Endothelial cell of umbilical vein (primary cell): ENCODE results near the gene SPO11. TPM values are rescaled to one million over a fixed set of nuclear protein-coding genes. Genes with fewer than 3 reads are reported as not detected.

ENCODE experiments used
- BruUV-seq: library from RNA; stranded (reverse); fragments of 400-500 nt; replicated peaks from 2 replicates; lab custom pipeline; 2021; lab: Mats Ljungman, UMichigan
- CTCF ChIA-PET: fragments of 300-600, 350-600 bp; sonication (Branson Sonifier 250); formaldehyde crosslinking; loops from one replicate; lab custom pipeline; 2021; ENCODE audit warnings: antibody characterized with exemption, inconsistent platforms; lab: Charles Lee
- POLR2A ChIA-PET: fragments of 300-600, 350-600 bp; sonication (Branson Sonifier 250); formaldehyde crosslinking; loops from one replicate; lab custom pipeline; 2021; ENCODE audit warnings: antibody characterized with exemption, inconsistent platforms; lab: Charles Lee
- DNase-seq: peaks from one replicate; pipeline ENCODE4 v3.0.0-alpha.2; 2011; ENCODE audit warnings: low read depth, low spot score
- FAIRE-seq: peaks from 2 replicates; lab custom pipeline; 2011; peaks lifted over from hg19 to GRCh38; lab: Jason Lieb, UNC
- H2AFZ ChIP-seq: 2 replicates; pipeline ENCODE4 v1.6.0; 2012; ENCODE audit warnings: low read depth, low read length, control low read depth, inconsistent platforms
- H3K27ac ChIP-seq: 2 replicates; pipeline ENCODE4 v1.5.1; 2011; ENCODE audit warnings: low read depth, mild to moderate bottlenecking, control low read depth, low read length, moderate library complexity; ENCODE audit not compliant: insufficient read depth
- H3K27me3 ChIP-seq, 2 experiments: 2 replicates each; pipeline versions ENCODE4 v1.6.0 to v1.6.1; 2011; ENCODE audit warnings: low read length in 2 of 2, mixed read lengths in 1 of 2; ENCODE audit not compliant: control insufficient read depth in 2 of 2, insufficient read depth in 2 of 2
- H3K36me3 ChIP-seq, 2 experiments: 2 replicates in 1 of 2; 3 replicates in 1 of 2; pipeline ENCODE4 v1.5.1; 2011; ENCODE audit warnings: low read length in 2 of 2, mild to moderate bottlenecking in 1 of 2, moderate library complexity in 1 of 2; ENCODE audit not compliant: control insufficient read depth in 2 of 2, insufficient read depth in 2 of 2; ENCODE audit errors: extremely low read depth in 1 of 2
- H3K4me1 ChIP-seq: 3 replicates; pipeline ENCODE4 v1.5.1; 2011; ENCODE audit warnings: mild to moderate bottlenecking, low read length; ENCODE audit not compliant: control insufficient read depth, insufficient read depth; ENCODE audit errors: extremely low read depth
- H3K4me2 ChIP-seq: 2 replicates; pipeline ENCODE4 v1.6.1; 2011; ENCODE audit warnings: low read length, control low read depth, mixed read lengths; ENCODE audit not compliant: insufficient read depth
- H3K4me3 ChIP-seq, 3 experiments: fragments of 200-600 bp in 1 of 3; sonication (generic), shearing (Covaris generic) in 1 of 3; replicated peaks in 1 of 3; 2 replicates each; pipeline ENCODE4 v1.5.1; 2011 to 2016; ENCODE audit warnings: control low read depth in 3 of 3, low read length in 3 of 3, mild to moderate bottlenecking in 2 of 3, inconsistent platforms in 1 of 3, low read depth in 1 of 3, moderate library complexity in 1 of 3; ENCODE audit not compliant: insufficient read depth in 1 of 3
- H3K79me2 ChIP-seq: 2 replicates; pipeline ENCODE4 v1.6.0; 2012; ENCODE audit warnings: low read length, inconsistent platforms; ENCODE audit not compliant: control insufficient read depth, insufficient read depth
- H3K9ac ChIP-seq: replicated peaks from 2 replicates; pipeline ENCODE3; 2011; ENCODE audit warnings: low read length, control low read depth; ENCODE audit not compliant: insufficient read depth; ENCODE audit errors: extremely low read depth
- H3K9me1 ChIP-seq: replicated peaks from 3 replicates; pipeline ENCODE4 v1.6.0; 2011; ENCODE audit warnings: mild to moderate bottlenecking, low read length; ENCODE audit not compliant: control insufficient read depth, insufficient read depth; ENCODE audit errors: extremely low read depth
- H3K9me3 ChIP-seq: replicated peaks from 2 replicates; pipeline ENCODE4 v1.5.1; 2012; ENCODE audit warnings: low read length, inconsistent platforms; ENCODE audit not compliant: control insufficient read depth, insufficient read depth
- H4K20me1 ChIP-seq: replicated peaks from 2 replicates; pipeline ENCODE3; 2011; ENCODE audit warnings: mild to moderate bottlenecking, low read length; ENCODE audit not compliant: control insufficient read depth, insufficient read depth; ENCODE audit errors: extremely low read depth
- EZH2 ChIP-seq: IDR thresholded peaks from 2 replicates; pipeline ENCODE4 v1.6.1; 2012; ENCODE audit warnings: borderline replicate concordance, low read depth, mild to moderate bottlenecking, moderate library complexity, low read length, inconsistent platforms; ENCODE audit not compliant: severe bottlenecking
- FOS ChIP-seq: IDR thresholded peaks from 2 replicates; pipeline ENCODE4 v1.6.1; 2011; ENCODE audit warnings: mild to moderate bottlenecking, low read length, moderate library complexity, borderline replicate concordance; ENCODE audit not compliant: insufficient read depth
- JUN ChIP-seq: IDR thresholded peaks from 2 replicates; pipeline ENCODE4 v1.6.1; 2011; ENCODE audit warnings: borderline replicate concordance, low read depth; ENCODE audit not compliant: insufficient read length, insufficient read depth
- MYC ChIP-seq: IDR thresholded peaks from one replicate; pipeline ENCODE4 v1.6.1; 2011; ENCODE audit warnings: mild to moderate bottlenecking, low read depth, low read length
- POLR2A ChIP-seq: IDR thresholded peaks from 2 replicates; pipeline ENCODE4 v1.6.1; 2012; ENCODE audit warnings: low read depth, mild to moderate bottlenecking, control low read depth, low read length
- dilution Hi-C: fragments of 300-500 bp; cut with MboI; formaldehyde crosslinking; loops from one replicate; pipeline ENCODE4 v1.15.0; 2019; ENCODE audit warnings: low sequenced_read_pairs; ENCODE audit not compliant: extremely low pct_ligation_motif_present
- intact Hi-C: fragments of 100-400 bp; cut with micrococcal nuclease; formaldehyde crosslinking; loops from one replicate; pipeline ENCODE4 v1.10.0; 2022
- polyA plus RNA-seq, 4 experiments: library from polyadenylated mRNA; depleted of rRNA in 3 of 4; stranded (reverse) in 3 of 4; unstranded in 1 of 4; fragments of >200 nt; gene quantifications; 2 replicates each; pipeline versions ENCODE4 v1.2.1 to v1.2.3, GENCODE V29; 2011 to 2012; ENCODE audit warnings: missing spikeins in 1 of 4
- total RNA-seq: library from RNA; stranded (reverse); gene quantifications from 2 replicates; pipeline ENCODE4 v1.2.3, GENCODE V29; 2021
- TF ChIP-seq, protein P1 (sequence below): IDR thresholded peaks from 2 replicates; pipeline ENCODE4 v1.6.1; 2011; ENCODE audit not compliant: insufficient read depth, insufficient read length
- TF ChIP-seq, protein P2 (sequence below), 2 donors: IDR thresholded peaks; 1 replicate in 1 of 2; 2 replicates in 1 of 2; pipeline ENCODE4 v1.5.1; 2011; ENCODE audit warnings: low read length in 2 of 2, mild to moderate bottlenecking in 2 of 2, moderate library complexity in 2 of 2, control low read depth in 1 of 2, inconsistent platforms in 1 of 2, low read depth in 1 of 2; ENCODE audit not compliant: insufficient read depth in 1 of 2; ENCODE audit errors: extremely low read depth in 1 of 2

Gene SPO11
- total and polyA plus RNA-seq, 2 donors (not counting 3 experiments of a cell fraction or from before 2014, with no cell fraction given): not detected

DNA sequence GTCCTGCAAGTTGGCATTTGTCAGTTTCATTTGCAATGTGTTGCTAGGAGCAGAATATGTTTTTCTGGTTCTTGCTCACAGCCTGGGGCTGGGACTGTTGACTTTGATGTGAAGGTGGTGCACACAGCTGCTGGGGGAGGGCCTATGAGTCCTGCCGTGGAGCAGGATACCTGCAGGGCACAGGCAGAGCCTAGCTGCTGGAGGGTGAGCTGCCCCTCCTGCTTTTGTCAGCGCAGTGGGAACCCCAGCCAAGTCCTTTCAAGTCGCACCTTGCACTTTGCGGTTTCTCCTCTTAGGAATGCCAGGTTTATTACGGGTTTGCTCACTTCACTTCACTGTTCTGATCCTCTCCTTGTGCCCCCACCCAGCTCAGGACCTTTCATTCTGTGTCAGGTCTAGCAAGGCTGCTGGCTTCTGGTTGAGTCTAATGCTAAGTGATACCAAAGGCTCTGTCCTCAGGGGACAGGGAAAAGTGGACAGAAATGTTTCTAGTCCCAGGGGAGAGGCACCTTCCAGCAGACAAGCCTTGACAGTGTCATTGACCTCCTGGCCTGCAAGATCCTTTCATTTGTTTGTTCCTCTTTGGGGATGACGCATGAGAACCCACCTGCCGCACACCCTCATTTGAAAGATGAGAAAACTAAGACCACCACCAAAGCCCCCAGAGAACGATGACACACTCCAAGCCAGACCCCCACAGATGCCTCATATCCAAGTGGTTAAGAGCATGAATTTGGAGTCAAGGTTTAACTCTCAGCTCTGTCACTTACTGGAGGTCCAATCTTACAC lies 2.7 kb upstream of the SPO11 start:
- Histone ChIP-seq H3K4me2 (no peak overlapping the region), H4K20me1 (no peaks in the 10 kb centered on the region), H3K27me3 (peaks cover 0 to 5% of the 10 kb centered on the region in 2 experiments), H3K27ac (no peak overlapping the region), H3K9me3 (no peaks in the 10 kb centered on the region), H3K9ac (no peak overlapping the region), H3K79me2 (no peaks in the 10 kb centered on the region), H3K36me3 (no peaks in the 10 kb centered on the region), H3K4me1 (no peaks in the 10 kb centered on the region), H2AFZ (no peak overlapping the region), H3K9me1 (no peaks in the 10 kb centered on the region), H3K4me3 (no peak overlapping the region)
- ChIA-PET POLR2A (no interaction called here), CTCF (no interaction called here)
- TF ChIP-seq, protein P1, sequence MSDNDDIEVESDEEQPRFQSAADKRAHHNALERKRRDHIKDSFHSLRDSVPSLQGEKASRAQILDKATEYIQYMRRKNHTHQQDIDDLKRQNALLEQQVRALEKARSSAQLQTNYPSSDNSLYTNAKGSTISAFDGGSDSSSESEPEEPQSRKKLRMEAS: no peak
- TF ChIP-seq FOS: no peak
- TF ChIP-seq, protein P2, sequence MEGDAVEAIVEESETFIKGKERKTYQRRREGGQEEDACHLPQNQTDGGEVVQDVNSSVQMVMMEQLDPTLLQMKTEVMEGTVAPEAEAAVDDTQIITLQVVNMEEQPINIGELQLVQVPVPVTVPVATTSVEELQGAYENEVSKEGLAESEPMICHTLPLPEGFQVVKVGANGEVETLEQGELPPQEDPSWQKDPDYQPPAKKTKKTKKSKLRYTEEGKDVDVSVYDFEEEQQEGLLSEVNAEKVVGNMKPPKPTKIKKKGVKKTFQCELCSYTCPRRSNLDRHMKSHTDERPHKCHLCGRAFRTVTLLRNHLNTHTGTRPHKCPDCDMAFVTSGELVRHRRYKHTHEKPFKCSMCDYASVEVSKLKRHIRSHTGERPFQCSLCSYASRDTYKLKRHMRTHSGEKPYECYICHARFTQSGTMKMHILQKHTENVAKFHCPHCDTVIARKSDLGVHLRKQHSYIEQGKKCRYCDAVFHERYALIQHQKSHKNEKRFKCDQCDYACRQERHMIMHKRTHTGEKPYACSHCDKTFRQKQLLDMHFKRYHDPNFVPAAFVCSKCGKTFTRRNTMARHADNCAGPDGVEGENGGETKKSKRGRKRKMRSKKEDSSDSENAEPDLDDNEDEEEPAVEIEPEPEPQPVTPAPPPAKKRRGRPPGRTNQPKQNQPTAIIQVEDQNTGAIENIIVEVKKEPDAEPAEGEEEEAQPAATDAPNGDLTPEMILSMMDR (IDR thresholded peaks at IDR 0.05; ENCODE audit: extremely low read depth in 1 of 2, insufficient read depth in 1 of 2, low read depth in 1 of 2, low read length in 2 of 2): no peak
- TF ChIP-seq POLR2A: no peak
- TF ChIP-seq MYC: no peak
- no peak for TF ChIP-seq EZH2
- no peak for TF ChIP-seq JUN
- BruUV-seq: no TSS peak
- DNase-seq (no peak), FAIRE-seq (no peak)
- intact Hi-C loops: no loop called here
- dilution Hi-C loops: no loop called here
